HG03139 (cell line): ENCODE results near the gene SRCAP.

ENCODE experiments used
- ATAC-seq: cut with Tn5 transposase; IDR thresholded peaks from one replicate; pipeline ENCODE4 v1.9.1; 2021; ENCODE audit not compliant: unreplicated experiment

The SRCAP gene

DNA sequence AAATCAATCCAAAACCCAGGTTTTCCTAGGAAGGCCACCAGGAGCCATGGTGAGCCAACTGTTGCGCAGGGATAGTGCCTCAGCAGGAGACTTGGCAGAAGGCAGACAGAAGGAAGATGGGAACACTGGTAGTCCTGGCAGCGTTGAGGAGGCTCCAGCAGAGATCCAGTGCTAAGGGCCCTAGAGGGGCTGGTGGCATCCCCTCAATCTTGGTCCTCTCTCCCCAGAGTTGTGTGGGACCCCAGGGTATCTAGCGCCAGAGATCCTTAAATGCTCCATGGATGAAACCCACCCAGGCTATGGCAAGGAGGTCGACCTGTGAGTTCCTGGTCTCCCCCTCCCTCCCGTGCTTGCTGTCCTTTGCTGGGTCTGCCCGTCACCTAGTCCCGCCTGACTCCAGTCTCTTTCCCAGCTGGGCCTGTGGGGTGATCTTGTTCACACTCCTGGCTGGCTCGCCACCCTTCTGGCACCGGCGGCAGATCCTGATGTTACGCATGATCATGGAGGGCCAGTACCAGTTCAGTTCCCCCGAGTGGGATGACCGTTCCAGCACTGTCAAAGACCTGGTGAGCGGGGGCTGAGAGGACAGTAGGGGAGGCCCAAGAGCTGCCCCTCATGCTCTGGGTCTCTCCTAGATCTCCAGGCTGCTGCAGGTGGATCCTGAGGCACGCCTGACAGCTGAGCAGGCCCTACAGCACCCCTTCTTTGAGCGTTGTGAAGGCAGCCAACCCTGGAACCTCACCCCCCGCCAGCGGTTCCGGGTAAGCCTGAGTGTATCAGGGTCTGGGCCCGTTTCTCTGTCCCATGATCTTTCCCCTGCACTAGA, 57.2 kb downstream of the SRCAP start:
- no peak for ATAC-seq

DNA sequence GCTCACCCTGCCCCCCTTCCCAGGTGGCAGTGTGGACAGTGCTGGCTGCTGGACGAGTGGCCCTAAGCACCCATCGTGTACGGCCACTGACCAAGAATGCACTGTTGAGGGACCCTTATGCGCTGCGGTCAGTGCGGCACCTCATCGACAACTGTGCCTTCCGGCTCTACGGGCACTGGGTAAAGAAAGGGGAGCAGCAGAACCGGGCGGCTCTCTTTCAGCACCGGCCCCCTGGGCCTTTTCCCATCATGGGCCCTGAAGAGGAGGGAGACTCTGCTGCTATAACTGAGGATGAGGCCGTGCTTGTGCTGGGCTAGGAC, 57.8 kb downstream of the SRCAP start:
- no peak for ATAC-seq

DNA sequence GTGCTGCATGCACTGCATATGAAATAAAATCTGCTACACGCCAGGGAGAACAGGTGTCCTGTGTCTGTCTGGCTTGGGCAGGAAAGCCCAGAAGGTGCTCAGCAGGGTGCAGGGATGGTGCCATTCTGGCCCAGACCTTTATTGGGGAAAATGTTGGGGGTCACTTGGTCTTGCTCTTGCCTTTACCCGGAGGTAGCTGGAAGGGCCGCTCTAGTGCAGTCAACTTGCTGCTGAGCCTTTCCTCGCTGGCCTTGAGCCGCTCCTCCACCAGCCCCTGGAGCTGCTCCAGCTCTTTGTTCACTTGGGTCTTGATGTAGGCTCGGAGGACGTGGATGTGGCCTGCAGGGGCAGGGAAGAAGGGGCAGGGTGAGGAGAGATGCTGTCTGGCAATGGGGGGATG, 58.3 kb downstream of the SRCAP start:
- ATAC-seq: no peak

DNA sequence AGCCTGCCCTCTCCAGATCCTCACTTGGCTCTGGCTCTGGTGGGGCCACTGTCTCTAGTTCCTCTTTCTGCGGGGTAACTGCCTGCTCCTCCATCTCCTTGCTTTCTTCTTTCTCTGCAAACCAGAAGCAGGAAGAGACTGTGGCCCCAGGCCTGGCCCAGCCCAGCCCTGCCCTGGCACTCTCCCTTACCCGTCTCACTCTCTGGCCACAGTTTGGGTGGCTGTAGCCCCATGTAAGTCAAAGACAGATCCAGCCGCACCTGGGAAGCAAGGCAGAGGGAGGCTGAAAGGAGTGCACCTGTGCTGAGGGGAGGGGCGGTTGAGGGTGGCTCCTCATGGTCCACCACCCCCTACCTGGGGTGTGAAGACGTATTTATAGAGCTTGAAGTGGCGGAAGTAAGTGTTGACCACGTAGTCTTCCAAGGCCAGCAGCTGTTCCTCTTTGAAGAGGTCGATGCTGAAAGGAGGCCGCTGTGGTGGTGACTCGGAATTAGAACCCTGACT, 60.1 kb downstream of the SRCAP start:
- no peak for ATAC-seq

DNA sequence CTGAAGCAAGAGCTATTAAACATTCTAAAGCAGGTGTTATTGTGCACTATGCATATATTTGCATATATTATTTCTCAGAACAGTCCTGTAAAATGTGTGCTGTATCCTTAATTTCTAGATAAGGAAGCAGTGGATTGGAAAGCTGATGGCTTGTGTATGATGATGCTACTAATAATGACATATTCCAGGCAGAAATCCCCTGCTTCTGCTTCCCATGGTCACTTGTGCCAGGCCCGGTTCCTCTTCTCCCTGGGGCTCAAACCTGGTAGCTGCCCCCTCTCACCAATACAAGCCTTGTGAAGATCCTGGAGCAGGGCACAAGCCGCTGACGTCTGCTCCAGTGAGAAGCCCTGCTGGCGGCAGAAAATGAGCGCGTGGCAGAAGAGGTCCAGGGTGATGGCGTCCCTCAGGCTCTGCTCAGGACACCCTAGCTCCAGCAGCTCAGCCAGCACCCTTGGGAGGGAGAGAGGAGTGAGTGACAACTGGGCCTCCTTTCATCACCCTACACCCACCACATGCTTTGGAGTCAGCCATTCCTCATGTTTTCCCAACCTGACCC, 61.1 kb downstream of the SRCAP start:
- ATAC-seq: no peak

DNA sequence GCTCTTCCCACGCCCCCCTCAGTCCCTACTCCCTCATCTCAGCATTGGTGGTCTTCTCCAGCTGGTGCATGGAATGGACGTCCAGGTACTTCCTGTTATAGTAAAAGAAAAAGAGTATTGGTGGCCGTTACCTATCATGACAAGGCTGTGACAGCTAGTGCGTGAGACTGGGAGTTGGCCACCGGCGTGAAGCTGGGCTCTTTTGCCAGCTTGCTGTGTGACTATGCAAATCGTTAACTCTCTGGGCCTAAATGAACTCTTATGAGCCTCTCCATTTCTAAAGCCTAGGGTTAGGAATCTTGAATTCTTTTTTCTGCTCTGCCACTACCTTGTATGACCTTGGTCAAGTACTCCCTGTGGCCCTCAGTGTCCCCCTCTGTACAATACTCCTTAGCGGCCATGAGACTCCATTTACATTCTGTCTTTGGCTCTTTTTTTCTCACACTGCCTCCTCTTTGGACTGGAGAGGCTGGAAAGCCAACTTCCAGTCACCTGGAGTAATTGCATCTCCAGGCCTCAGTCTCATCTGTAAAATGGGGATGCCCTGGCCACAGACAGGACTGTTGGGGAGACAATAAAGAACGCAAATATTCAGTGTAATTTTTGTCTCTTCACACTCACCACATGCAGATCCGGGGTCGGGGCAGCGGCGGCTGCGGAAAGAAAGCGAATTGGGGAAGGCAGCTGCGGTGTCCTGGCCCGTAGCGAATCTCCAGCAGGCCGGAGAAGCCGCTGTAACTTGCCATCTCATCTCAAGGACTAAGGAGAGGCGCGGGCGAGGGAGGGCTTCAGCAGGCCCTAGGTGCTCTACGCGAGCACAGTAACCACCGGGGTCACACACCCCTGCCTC, 61.8 kb downstream of the SRCAP start:
- ATAC-seq: no peak

DNA sequence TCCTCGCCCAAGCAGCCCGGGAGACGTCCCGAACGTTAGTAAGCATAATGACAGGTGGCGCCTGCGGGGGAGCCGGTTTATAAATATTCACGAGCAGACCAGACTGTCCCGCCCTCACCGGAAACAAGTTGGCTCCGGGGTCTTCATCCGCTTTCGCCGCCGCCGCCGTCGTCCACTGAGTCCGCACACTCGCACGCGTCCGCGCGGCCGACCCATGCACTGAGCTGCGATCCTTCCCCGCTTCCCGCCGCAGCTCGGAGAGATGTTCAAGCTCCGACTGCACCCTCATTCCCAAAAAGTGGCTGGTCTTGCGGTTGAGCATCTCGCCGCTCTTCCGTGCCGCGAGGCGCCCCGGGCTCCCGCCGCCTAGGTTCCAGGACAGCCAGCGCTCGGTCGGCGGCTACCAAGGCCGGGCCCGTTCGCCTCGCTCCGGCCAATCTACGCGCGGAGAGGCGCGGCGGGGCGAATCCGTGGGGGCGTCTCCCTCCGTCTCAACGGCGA, 62.5 kb downstream of the SRCAP start:
- ATAC-seq: peak; percentile 17

DNA sequence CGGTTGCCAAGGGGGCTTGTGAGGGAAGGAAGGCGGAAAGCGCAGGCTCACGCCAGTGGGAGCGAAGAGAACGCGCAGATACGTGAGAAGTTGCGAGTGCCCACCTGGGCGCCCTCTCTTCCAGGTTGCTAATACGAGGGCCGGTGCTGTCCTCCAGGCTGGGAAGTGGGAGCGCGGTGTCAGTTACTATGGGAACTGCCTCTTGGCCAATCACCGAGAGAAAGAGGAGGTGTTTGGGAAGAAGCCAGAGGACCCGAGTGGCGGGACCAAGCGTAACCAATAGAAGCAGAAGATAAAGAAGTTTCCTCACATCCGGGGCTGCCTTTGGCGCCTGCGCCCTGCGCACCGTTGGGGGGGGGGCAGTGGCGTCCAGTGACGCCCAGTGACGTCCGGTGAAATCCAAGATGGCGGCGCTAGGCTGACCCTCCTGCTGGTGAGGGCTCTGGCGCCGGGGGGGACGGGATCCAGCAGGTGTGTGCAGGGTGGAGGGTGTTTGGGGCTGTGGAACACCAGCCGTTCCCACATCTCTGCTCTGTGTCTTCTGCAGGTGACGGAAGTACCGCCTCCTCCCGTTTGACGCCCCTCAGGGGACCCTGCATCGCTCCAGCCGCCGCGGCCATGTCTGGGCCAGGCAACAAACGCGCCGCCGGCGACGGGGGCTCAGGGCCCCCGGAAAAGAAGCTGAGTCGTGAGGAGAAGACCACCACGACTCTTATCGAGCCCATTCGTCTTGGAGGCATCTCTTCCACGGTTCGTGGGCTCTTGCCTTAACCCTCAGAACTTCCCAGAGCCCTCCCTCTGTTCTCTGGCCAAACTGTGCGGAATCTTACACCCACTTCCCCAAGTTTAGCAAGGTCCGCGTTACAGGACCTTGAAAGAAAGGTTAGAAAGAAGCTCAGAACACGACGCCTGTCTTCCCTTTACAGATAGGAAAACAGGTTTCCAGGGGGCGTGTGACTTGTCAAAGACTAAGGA, 63.2 kb downstream of the SRCAP start, which contains the start of the genes CFAP119 and RNF40:
CFAP119 (minus strand) TSS at position 135 of the 975 bp plus-strand sequence. CDS start 314 bp downstream, outside the sequence.
RNF40 (plus strand) TSS at position 395 of the 975 bp plus-strand sequence; CDS start at position 619, 224 bp downstream.
- ATAC-seq: peak; percentile 83

DNA sequence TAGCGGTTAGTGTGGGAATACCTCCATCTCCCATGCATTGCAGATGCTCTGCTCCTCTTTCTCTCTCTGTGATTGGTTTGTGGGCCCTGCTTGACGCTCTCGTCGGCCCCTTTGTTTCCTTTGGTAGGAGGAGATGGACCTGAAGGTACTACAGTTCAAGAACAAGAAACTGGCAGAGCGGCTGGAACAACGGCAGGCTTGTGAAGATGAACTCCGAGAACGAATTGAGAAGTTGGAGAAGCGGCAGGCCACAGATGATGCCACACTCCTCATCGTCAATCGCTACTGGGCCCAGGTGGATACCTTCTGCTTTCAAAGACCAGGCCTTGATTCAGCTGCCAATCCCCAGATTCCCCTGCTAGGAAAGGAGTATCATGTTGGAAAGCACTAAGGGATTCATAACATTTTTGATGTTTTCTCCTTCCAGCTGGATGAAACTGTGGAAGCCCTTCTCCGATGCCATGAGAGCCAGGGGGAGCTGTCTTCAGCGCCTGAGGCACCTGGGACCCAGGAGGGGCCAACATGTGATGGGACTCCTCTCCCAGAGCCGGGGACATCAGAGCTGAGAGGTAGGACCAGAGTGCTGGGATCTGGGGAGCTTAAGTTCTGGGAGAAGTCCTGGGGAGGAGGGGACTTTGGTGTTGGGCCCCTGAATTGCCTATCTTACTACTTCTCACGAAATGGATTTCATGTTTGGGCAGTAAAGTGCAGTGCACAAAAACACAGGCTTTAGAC, 64.2 kb downstream of the SRCAP start:
- no peak for ATAC-seq

DNA sequence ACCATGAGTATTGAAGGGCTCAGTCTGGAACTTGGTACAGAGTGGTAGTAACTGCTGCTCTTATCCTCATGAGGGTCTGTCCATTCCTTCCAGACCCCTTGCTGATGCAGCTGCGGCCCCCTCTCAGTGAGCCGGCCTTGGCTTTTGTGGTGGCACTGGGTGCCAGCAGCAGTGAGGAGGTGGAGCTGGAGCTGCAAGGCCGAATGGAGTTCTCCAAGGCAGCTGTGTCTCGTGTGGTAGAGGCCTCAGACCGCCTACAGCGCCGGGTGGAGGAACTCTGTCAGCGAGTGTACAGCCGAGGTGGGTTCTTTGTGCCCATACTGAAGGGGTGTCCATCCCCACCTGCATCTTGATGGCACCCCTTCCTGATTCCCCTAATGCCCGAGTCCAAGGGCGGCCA, 65.1 kb downstream of the SRCAP start:
- ATAC-seq: no peak

DNA sequence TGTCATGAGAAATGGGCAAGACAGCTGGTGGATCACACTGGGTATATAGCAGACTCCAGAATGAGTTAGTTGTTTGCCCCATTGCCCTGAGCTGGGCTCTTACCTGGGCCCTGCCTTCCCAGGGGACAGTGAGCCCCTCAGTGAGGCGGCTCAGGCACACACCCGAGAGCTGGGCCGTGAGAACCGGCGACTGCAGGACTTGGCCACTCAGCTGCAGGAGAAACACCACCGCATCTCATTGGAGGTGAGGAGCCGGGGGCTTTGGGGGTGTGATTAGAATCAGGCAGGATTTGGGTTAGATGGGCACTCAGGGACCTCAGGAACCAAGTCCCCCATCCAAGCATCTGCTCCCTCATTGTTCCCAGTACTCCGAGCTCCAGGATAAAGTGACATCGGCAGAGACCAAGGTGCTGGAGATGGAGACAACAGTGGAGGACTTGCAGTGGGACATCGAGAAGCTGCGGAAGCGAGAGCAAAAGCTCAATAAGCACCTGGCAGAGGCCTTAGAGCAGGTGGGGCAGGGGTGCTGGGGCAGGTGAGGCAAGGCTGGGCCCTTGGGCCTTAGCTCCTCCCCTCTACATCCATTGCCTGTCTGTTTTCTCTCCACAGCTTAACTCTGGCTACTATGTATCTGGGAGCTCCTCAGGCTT, 66.0 kb downstream of the SRCAP start:
- ATAC-seq: no peak

DNA sequence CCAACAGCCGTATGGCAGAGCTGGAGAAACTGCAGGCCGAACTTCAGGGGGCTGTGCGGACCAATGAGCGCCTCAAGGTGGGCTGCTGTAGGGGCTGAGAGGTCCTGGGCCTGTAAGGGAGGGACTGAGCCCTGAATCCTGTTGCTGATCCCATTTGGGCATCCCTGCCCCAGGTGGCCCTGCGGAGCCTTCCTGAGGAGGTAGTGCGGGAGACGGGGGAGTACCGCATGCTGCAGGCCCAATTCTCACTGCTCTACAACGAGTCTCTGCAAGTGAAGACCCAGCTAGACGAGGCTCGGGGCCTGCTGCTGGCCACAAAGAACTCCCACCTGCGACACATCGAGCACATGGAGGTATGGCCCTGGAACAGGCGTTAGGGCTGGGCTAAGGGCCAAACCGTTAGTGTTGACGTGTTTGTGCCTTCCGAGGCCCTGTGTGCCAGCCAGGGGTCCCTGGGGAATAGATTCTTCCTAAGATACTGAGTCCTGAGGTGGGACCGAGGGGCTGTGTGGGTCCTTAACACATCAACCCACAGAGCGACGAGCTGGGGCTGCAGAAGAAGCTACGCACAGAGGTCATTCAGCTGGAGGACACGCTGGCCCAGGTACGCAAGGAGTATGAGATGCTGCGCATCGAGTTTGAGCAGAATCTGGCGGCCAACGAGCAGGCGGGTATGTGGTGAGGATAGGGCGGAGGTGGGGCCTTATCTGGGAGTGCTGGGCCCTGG, 67.4 kb downstream of the SRCAP start:
- no peak for ATAC-seq

DNA sequence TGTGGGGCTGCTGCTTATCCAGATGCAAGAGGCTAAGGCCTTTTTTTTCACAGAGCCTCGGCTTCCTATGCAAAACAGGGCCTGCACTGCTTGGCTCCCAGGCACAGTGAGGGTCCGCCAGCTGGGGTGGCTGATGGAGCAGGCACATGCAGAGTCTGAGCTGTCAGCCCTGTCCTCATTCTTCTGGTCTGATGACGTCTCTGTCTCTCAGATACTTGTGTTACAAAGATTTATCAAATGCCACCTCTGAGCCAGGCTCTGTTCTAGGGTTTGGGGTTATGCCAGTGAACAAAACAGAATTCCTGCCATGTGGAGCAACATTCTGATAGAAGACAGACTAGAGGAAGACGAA, 67.9 kb downstream of the SRCAP start:
- ATAC-seq: no peak

DNA sequence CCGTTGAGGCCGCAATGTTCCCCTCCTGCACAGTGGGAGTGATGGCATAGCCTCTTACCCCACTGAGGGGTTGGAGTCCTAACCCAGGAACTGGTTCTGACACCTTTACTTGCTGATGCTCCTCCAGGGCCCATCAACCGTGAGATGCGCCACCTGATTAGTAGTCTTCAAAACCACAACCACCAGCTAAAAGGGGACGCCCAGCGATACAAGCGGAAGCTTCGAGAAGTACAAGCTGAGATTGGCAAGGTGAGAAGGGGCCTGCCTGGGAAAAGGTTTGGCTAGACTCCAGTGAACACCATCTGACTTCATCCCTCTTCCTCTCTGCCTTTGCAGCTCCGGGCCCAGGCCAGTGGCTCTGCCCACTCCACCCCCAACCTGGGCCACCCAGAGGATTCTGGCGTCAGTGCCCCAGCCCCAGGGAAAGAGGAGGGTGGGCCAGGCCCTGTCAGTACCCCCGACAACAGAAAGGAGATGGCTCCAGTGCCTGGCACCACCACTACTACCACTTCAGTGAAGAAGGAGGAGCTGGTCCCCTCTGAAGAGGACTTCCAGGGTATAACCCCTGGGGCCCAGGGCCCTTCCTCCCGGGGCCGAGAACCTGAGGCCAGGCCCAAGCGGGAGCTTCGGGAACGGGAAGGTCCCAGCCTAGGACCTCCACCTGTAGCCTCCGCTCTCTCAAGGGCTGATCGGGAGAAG, 68.9 kb downstream of the SRCAP start:
- no peak for ATAC-seq

DNA sequence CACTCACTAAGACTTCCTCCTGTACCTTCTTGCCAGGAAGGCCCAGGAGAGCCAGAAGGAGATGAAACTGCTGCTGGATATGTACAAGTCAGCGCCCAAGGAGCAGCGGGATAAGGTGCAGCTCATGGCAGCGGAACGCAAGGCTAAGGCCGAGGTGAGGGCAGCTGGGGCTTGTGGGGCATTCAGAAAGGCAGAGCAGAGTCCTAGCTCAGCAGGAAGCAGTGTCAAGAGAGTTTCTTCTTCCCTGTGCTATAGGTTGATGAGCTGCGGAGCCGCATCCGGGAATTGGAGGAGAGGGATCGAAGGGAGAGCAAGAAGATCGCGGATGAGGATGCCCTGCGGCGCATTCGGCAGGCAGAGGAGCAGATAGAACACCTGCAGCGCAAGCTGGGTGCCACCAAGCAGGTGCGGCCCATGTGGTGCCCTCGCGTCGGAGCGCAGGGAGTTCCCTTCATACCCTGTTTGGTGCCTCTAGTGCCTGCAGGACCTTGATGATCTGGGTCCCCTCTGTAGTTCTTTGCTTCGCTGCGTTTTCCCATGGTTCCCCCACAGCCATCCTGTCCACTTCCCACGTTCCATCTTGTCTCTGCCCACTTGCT, 69.7 kb downstream of the SRCAP start:
- no peak for ATAC-seq

DNA sequence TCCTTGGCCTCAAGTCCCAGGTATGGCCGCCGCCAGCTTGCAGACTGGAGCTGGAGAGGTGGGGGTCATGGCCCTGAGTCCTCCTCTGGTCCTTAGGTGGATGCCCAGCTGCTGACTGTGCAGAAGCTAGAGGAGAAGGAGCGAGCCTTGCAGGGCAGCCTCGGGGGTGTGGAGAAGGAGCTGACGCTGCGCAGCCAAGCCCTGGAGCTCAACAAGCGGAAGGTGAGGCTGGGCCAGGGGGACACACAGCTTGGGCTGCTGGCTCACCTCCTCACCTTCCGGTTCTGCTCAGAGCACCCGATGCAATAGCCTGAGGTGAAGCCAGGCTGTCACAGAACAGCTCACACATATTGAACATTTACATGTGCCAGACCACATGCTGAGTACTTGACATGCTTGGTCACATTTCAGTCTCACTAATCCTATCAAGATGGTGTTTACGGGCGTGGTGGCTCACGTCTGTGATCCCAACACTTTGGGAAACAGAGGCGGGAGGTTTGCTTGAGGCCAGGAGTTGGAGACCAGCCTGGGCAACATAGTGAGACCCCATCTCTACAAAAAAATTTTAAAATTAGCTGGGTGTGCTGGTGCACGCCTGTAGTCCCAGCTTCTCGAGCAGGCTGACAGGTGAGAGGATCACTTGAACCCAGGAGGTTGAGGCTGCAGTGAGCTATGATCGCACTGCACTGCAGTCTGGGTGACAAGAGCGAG, 70.6 kb downstream of the SRCAP start:
- ATAC-seq: no peak

DNA sequence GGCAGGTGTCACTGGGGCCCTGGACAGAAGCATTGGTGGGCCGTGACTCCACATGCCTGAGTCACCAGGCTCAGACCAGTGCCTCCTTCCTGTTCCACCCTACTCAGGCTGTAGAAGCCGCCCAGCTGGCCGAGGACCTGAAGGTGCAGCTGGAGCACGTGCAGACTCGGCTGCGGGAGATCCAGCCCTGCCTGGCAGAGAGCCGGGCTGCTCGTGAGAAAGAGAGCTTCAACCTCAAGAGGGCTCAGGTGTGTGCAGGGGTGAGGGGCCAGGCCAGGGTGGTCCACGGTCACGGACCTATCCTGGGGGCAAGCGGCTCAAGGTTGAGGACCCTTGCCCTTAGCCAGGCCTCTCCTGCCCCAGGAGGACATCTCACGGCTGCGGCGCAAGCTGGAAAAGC, 72.8 kb downstream of the SRCAP start:
- ATAC-seq: no peak
